HK-2 (cell line): ENCODE results near the gene CCDC106.
A peak's percentile ranks its signal among the peaks of the same experiment; 100 is the strongest.

ENCODE experiments used
- DNase-seq: peaks from one replicate; pipeline ENCODE4 v3.0.0-alpha.2; 2018; ENCODE audit not compliant: unreplicated experiment

The CCDC106 gene

GRCh38 chr19:55613930-55614710 lies 33.9 kb upstream of the CCDC106 start:
- DNase-seq, result no peak

GRCh38 chr19:55614711-55615542 lies 33.1 kb upstream of the CCDC106 start:
- no peak for DNase-seq

GRCh38 chr19:55615543-55616394 lies 32.2 kb upstream of the CCDC106 start:
- no peak for DNase-seq

- DNase-seq, result no peak
Measured at GRCh38 chr19:55616395-55616875, 31.6 kb upstream of the CCDC106 start.

GRCh38 chr19:55617426-55617825 lies 30.6 kb upstream of the CCDC106 start:
- DNase-seq, result no peak

- DNase-seq, result no peak
Measured at GRCh38 chr19:55618426-55618825, 29.6 kb upstream of the CCDC106 start.

GRCh38 chr19:55619286-55619685 lies 28.7 kb upstream of the CCDC106 start:
- DNase-seq, result no peak

- DNase-seq, result no peak
Measured at GRCh38 chr19:55620410-55621204, 27.4 kb upstream of the CCDC106 start.

- no peak for DNase-seq
Measured at GRCh38 chr19:55621205-55621672, 26.8 kb upstream of the CCDC106 start.

GRCh38 chr19:55621673-55622231 lies 26.3 kb upstream of the CCDC106 start:
- DNase-seq, result no peak

GRCh38 chr19:55622242-55622969 lies 25.6 kb upstream of the CCDC106 start:
- no peak for DNase-seq

GRCh38 chr19:55623130-55623529 lies 24.9 kb upstream of the CCDC106 start:
- no peak for DNase-seq

- no peak for DNase-seq
Measured at GRCh38 chr19:55623561-55623960, 24.5 kb upstream of the CCDC106 start.

- DNase-seq, result peak; percentile 99
Measured at GRCh38 chr19:55624109-55625003, 23.7 kb upstream of the CCDC106 start, which contains the start of gene ZNF784. Gene ZNF784 (minus strand): TSS chr19:55624566. CDS start chr19:55624561, 5 bp downstream.

GRCh38 chr19:55625004-55625326 lies 23.0 kb upstream of the CCDC106 start:
- no peak for DNase-seq

GRCh38 chr19:55626350-55626749 lies 21.7 kb upstream of the CCDC106 start:
- no peak for DNase-seq

GRCh38 chr19:55632463-55632834 lies 15.6 kb upstream of the CCDC106 start:
- peak; percentile 91 for DNase-seq

- no peak for DNase-seq
Measured at GRCh38 chr19:55633861-55634260, 14.2 kb upstream of the CCDC106 start.

GRCh38 chr19:55635334-55635717 lies 12.7 kb upstream of the CCDC106 start:
- DNase-seq, result no peak
